Sigmoid colon (tissue), 4 donors: ENCODE data around the gene ADORA1.

Experiments used
- CTCF ChIP-seq, 4 experiments: fragments of 450-650 bp in 3 of 4; fragments of 200-600 bp in 1 of 4; IDR thresholded peaks; one replicate each; pipeline ENCODE4 v1.5.1; 2016 to 2019; ENCODE audit warnings: antibody characterized with exemption in 4 of 4, mild to moderate bottlenecking in 3 of 4, moderate library complexity in 2 of 4
- POLR2A ChIP-seq, 2 donors: fragments of 450-650 bp; IDR thresholded peaks; one replicate each; pipeline ENCODE4 v1.6.1; 2016; ENCODE audit warnings: antibody characterized with exemption in 2 of 2, mild to moderate bottlenecking in 2 of 2, moderate library complexity in 2 of 2
- POLR2AphosphoS5 ChIP-seq, 4 donors: sonication (generic); formaldehyde crosslinking; IDR thresholded peaks; one replicate each; pipeline ENCODE4 v1.6.1; 2017; ENCODE audit warnings: antibody characterized with exemption in 4 of 4

GRCh38 chr1:203211812-203212211 is 84.3 kb downstream of the ADORA1 start:
- TF ChIP-seq POLR2A (IDR thresholded peaks at IDR 0.05) (no peak), POLR2AphosphoS5 (IDR thresholded peaks at IDR 0.05) (no peak), CTCF (IDR thresholded peaks at IDR 0.05) (no peak)
